ENCODE measurements around the gene ANTXRL. TPM values are rescaled to one million over a fixed set of nuclear protein-coding genes. Genes with fewer than 3 reads are reported as not detected.

The ANTXRL gene
- total RNA-seq, 4 donors from 2014 or later = not detected

- ATAC-seq = no peak
- Histone ChIP-seq H3K27ac (no peak overlapping the region), H3K4me3 (no peak overlapping the region), H3K4me1 (no peaks in the 10 kb centered on the region), H3K27me3 (peaks cover 7% of the 10 kb centered on the region), H3K9me3 (no peaks in the 10 kb centered on the region), H3K36me3 (no peaks in the 10 kb centered on the region)
- no peak for TF ChIP-seq EP300 (IDR thresholded peaks at IDR 0.05)
- no peak for TF ChIP-seq POLR2AphosphoS5 (IDR thresholded peaks at IDR 0.05)
- no peak for TF ChIP-seq POLR2A (IDR thresholded peaks at IDR 0.05)
- TF ChIP-seq, protein P1, sequence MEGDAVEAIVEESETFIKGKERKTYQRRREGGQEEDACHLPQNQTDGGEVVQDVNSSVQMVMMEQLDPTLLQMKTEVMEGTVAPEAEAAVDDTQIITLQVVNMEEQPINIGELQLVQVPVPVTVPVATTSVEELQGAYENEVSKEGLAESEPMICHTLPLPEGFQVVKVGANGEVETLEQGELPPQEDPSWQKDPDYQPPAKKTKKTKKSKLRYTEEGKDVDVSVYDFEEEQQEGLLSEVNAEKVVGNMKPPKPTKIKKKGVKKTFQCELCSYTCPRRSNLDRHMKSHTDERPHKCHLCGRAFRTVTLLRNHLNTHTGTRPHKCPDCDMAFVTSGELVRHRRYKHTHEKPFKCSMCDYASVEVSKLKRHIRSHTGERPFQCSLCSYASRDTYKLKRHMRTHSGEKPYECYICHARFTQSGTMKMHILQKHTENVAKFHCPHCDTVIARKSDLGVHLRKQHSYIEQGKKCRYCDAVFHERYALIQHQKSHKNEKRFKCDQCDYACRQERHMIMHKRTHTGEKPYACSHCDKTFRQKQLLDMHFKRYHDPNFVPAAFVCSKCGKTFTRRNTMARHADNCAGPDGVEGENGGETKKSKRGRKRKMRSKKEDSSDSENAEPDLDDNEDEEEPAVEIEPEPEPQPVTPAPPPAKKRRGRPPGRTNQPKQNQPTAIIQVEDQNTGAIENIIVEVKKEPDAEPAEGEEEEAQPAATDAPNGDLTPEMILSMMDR (IDR thresholded peaks at IDR 0.05) = no peak
- 86% methylated on average over 4 of the region's 4 CpGs; no CpG with 5 or more reads in 1 of the 2 donors for WGBS, 2 donors (ENCODE audit: low coverage in 1 of 2)
Observed at GRCh38 chr10:46308113-46308415, 21.3 kb downstream of the ANTXRL start.

GRCh38 chr10:46308666-46309450, 22.1 kb downstream of the ANTXRL start:
- H3K36me3 ChIP-seq = no peaks in the 10 kb centered on the region
- H3K27ac ChIP-seq = no peak overlapping the region
- peaks cover 7% of the 10 kb centered on the region for H3K27me3 ChIP-seq
- no peaks in the 10 kb centered on the region for H3K4me1 ChIP-seq
- no peak for ATAC-seq
- no peak for TF ChIP-seq POLR2A (IDR thresholded peaks at IDR 0.05)
- TF ChIP-seq EP300 (IDR thresholded peaks at IDR 0.05) = no peak
- TF ChIP-seq POLR2AphosphoS5 (IDR thresholded peaks at IDR 0.05) = no peak
- TF ChIP-seq, protein P1 (IDR thresholded peaks at IDR 0.05) = no peak
- no peak overlapping the region for H3K4me3 ChIP-seq
- no peaks in the 10 kb centered on the region for H3K9me3 ChIP-seq
- 88% methylated on average over 4 of the region's 21 CpGs; no CpG with 5 or more reads in 1 of the 2 donors for WGBS, 2 donors (ENCODE audit: low coverage in 1 of 2)

DNA sequence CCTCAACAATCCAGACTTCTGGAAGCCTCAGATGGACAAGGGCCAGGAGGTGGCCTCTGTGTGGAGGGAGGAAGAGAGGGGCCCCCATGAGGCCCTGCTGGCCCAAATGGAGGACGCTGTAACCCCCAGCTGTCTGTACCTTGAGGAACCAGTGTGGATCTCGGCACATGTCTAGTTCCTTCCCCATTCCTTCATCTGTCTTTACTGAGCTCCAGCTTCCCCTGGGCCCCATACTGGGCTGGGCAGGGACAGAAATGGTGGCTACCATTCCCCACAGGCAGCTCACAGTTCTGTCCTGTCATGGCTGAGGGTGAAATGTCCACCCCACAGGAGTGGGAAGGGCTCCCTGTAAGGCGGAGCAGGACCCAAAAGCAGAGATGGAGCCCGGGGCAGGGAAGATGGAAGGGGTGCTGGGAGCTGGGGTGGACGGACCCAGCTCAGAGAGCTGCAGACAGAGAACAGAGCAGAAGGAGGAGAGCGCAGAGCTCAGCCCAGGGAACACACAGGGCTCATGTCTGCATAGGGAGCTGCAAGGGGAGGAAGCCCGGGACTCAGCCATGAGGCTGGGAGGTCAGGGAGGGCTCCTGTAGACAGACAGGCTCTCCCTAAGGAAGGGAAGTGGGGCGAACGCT, 22.8 kb downstream of the ANTXRL start:
- no peaks in the 10 kb centered on the region for H3K4me1 ChIP-seq
- no peak overlapping the region for H3K4me3 ChIP-seq
- TF ChIP-seq POLR2AphosphoS5 (IDR thresholded peaks at IDR 0.05) (no peak), POLR2A (IDR thresholded peaks at IDR 0.05) (no peak), EP300 (IDR thresholded peaks at IDR 0.05) (no peak)
- TF ChIP-seq, protein P1 (IDR thresholded peaks at IDR 0.05) = no peak
- H3K27me3 ChIP-seq = peaks cover 7% of the 10 kb centered on the region
- H3K36me3 ChIP-seq = no peaks in the 10 kb centered on the region
- H3K9me3 ChIP-seq = no peaks in the 10 kb centered on the region
- no peak overlapping the region for H3K27ac ChIP-seq
- WGBS, 2 donors (ENCODE audit: low coverage in 1 of 2) = 76 to 100% methylated on average over 4 to 5 of the region's 9 CpGs
- no peak for ATAC-seq

DNA sequence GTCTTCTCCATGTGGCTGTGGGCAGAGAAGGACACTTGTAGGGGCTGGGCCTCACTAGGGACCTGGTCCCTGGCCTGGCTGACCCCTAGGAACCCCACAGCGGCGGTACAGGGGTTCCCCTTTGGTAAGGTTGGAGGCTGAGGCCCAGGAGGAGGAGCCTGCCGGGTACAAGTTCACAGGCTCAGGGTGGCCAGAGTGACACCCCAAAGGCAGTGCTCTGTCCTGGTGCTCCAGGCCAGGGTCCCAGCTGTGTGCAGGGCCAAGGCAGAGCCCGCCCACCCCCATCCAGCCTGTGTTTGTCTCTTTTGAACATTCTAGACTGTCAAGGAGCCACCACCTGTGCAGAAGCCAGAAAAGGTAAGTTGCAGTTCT, 23.3 kb downstream of the ANTXRL start:
- Histone ChIP-seq H3K4me3 (no peak overlapping the region), H3K9me3 (no peaks in the 10 kb centered on the region), H3K27ac (no peak overlapping the region), H3K4me1 (no peaks in the 10 kb centered on the region), H3K36me3 (no peaks in the 10 kb centered on the region), H3K27me3 (peaks cover 7% of the 10 kb centered on the region)
- ATAC-seq = no peak
- TF ChIP-seq POLR2AphosphoS5 (IDR thresholded peaks at IDR 0.05) = no peak
- TF ChIP-seq, protein P1 (IDR thresholded peaks at IDR 0.05) = no peak
- no peak for TF ChIP-seq EP300 (IDR thresholded peaks at IDR 0.05)
- TF ChIP-seq POLR2A (IDR thresholded peaks at IDR 0.05) = no peak
- WGBS, 2 donors (ENCODE audit: low coverage in 1 of 2) = 60% methylated on average over 1 of the region's 4 CpGs; no CpG with 5 or more reads in 1 of the 2 donors

DNA sequence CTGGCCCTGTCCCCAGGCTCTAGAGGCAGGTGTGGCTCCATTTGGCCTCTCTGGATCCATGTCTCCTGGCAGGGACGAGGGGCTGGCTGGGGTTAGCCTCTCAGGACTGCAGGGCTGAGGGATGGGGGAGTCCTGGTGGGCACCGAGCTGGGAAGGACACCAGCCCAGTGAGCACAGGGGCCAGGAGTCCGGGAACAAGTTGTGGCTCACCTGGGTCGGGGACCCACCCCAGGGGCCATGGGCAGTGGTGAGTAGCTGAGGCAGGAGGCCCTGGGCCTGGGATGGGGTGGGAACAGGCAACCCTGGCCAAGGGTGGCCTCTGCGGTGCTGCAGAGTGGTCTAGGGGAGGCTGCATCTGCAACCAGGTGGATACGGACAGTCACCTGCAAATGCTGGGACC, 24.1 kb downstream of the ANTXRL start:
- no CpG with 5 or more reads among the region's 6 CpGs for WGBS, 2 donors (ENCODE audit: low coverage in 1 of 2)
- no peak for ATAC-seq
- Histone ChIP-seq H3K4me1 (no peaks in the 10 kb centered on the region), H3K9me3 (no peaks in the 10 kb centered on the region), H3K36me3 (no peaks in the 10 kb centered on the region), H3K4me3 (no peak overlapping the region), H3K27me3 (peaks cover 7% of the 10 kb centered on the region), H3K27ac (no peak overlapping the region)
- TF ChIP-seq, protein P1 (IDR thresholded peaks at IDR 0.05) = no peak
- TF ChIP-seq POLR2AphosphoS5 (IDR thresholded peaks at IDR 0.05) (no peak), EP300 (IDR thresholded peaks at IDR 0.05) (no peak), POLR2A (IDR thresholded peaks at IDR 0.05) (no peak)
